Activated T-cell treated with anti-CD3 and anti-CD28 coated beads for 48 hours (primary cell): ENCODE data around the gene SP100.

Experiments
- DNase-seq: peaks from one replicate; pipeline ENCODE4 v3.0.0-alpha.2; 2020; ENCODE audit warnings: low read depth

SP100 gene

DNA sequence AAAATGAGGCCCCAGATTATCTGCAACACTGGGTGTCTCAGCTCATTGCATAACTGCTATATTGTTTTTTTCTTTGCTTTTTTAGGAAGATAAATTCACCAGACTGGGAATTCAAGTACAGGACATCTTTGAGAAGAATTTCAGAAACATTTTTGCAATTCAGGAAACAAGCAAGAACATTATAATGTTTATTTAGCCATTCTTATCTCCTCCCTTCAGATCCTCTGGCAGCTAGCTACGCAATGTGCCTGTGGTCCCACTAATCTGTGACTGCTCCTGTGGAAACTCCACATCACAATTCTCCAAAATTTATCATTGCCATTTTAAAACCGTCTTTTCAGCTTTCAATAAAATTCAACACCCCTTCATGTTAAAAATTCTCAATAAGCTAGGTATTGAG, 126.8 kb downstream of the SP100 start:
- no peak for DNase-seq

DNA sequence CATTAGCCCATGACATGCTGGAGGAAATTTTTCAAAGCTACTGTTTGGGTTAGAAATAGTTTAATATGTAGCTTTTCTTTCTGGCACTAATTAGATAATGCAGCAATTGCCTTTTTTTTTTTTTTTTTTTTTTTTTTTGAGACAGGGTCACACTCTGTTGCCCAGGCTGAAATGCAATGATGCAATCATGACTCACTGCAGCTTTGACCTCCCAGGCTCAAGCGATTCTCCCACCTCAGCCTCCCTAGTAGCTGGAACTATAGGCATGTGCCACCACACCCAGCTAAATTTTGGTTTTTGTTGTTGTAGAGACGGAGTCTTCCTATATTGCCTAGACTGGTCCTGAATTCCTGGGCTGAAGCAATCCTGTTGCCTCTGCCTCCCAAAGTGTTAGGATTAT, 136.2 kb downstream of the SP100 start:
- no peak for DNase-seq

DNA sequence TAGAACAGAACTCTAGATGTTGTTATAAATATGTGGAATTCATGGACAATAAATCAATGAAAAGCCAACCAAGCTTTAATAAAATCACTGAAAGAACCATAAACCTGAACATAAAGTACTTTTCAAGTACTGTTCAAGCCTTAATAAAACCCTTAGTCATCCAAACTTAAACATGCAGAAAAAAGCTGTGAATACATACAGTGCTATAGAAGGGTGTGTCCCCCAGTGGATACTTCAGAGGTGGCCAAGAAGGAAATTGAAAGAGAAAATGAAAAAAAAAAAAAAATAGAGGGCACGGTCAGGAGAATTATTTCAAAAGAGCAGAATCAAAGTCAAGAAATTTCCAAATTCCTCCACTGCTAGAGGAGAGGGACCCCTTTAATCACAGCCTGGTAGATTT, 141.1 kb downstream of the SP100 start:
- DNase-seq: no peak

DNA sequence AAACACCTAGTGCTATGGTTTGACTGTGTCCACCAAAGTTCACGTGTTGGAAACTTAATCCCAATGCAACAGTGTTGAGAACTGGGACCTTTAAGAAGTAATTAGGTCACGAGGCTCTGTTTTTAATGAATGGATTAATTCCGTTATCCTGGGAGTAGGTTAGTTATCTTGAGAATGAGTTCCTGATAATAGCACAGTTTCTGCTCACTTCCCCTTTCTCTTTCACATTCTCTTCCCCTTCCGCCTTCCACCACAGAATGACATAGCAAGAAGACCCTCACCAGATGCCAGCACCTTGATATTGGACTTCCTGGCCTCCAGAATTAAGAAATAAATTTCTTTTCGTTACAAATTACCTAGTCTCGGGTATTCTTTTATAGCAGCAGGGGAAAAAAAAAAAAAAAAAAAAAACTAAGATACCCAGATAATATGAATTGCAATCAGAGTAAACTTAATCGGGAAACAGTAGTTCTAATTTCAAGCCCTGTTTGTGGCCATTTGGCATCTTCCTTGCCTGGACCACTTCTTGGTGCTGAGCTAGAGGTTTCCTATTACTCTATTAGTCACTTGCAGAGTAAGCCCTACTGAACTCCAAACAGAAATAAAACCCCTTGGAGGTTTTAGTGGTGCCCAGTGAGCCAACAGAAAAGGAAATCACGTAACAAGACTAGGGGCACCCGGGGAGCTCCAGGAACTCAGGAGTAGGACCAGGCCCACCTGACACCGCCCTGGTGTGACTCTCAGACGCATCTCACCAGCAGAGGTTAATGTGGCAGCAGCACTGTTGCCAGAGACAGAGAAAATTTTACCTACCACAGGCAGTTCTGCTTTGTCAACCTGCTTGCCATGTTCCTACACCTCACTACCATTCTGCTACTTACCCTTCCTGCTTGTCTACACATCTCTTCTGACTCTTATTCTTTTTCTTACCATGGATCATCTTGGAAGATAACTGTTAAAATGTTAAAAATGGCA, 149.1 kb downstream of the SP100 start:
- no peak for DNase-seq

DNA sequence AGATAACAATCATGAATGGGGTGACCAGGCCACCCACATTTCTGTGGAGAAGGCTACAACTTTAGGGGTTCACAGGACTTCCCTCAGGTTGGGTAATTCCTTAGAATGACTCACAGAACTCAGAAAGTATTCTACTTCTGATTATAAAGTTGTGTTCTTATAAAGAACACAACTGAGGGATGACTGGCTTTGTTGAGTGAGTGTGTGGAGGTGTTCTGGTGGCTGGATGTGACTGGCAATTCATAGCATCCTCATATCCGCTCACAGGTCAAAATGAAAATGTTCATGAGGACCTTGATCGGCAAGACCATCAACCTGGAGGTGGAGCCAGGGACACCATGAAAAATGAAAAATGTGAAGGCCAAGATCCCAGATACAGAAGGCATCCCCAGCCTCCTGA, 153.3 kb downstream of the SP100 start:
- no peak for DNase-seq

GRCh38 chr2:230570987-230571386, 155.0 kb downstream of the SP100 start:
- no peak for DNase-seq

DNA sequence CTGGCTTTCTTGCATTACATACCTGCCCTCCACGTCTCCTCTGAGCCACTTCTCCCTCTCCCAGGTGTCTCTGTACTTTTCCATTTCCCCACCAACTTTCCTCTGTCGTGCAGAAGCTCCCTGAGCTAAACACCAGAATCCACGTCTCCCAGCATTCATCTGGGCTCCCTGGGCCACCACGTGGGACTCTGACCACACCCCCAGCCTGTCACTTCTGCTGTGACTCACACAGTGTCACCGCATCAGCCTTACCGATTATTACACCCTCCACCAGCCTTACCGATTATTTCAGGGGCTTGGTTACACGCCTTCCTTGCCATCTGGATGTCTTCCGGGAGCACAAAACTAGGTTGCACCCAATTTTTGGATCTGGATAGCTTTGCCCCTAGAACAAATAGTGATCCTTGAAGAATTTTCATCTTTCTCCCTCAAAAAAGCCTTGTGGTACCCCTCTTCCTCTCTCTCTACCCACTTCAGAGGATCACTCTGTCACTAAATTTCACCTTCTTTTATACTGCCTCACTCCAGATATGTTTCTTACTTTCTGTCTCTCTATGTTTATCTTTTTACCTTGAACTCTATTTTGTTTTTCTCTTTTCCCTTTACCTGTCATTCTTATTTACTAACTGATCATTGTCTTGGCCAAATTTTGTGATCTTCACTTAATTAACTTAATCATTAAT, 159.8 kb downstream of the SP100 start:
- peak; percentile 31 for DNase-seq

DNA sequence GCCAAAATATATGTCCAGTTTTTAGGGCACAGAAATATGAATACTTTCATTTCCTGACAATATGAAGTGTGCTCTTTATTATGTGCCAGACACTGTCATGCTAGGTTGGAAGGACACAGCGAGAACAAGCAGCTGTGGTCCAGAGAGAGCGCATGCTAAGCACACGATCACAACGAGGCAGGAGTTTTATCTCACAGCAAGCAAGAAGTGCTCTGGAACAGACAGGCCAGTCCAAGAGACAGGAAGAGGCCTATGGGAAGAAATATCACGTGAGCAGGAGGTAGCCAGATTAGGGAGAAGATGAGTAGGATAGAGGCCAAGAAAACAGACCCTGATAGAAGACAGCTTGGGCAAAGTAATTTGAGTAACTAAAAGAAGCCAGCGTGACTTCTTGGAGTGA, 161.1 kb downstream of the SP100 start:
- DNase-seq: no peak

- no peak for DNase-seq
Observed at GRCh38 chr2:230578106-230578505, 162.1 kb downstream of the SP100 start.

GRCh38 chr2:230582851-230583283, 166.9 kb downstream of the SP100 start:
- no peak for DNase-seq

- DNase-seq: no peak
Observed at GRCh38 chr2:230583581-230583980, 167.6 kb downstream of the SP100 start.

DNA sequence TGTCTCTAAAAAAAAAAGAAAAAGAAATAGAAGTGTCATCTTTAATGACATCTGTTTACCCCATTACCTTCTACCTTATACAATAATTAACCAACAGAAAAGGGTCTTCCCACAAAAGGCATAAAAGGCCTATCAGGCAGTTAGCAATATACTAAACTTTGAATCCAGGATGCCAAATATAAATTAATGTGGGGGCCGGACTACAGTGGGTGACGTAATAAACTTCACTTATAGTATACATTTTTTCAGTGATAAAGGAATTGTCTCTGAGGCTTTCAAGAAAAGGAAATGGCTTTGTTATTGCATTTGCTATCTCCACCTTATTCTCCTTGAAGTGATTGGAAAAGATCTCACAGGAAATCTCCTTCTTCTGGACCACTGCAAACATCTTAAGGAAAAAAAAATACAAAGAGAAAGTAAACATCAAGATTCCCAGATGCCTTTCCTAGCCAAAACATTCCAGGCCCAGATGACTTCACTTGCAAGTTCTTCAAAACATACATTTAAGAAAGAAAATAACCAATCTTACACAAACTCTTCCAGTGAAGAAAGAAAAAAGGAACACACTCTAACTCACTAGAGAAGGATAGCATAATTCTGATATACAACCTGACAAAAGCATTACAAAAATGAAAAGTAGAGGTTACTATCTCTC, 170.5 kb downstream of the SP100 start:
- DNase-seq: no peak

GRCh38 chr2:230589025-230589424, 173.0 kb downstream of the SP100 start:
- DNase-seq: no peak

DNA sequence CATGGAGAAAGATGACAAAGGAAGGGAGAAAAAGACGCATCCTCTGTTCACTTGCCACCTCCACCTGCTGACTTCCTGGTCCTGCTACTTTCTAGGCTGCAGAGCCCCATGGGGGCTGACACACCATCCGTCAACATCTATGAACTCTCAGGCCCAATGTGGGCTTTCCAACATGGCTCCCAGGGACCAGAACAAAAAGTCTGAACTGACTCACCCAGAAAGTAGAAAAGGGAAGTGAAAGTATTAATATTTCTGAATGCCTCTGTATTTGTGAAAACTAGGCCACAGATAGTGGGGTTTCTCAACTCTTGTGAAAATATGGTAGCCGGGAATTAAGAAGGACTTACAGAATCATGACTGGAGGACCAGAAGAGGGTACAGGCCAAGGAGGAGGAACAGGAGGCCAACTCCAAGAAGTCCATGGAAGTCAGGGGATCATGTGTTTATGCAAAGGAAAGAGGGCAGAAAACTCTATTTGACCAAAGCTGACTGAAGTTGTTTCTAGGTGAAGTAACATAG, 173.6 kb downstream of the SP100 start:
- no peak for DNase-seq

DNA sequence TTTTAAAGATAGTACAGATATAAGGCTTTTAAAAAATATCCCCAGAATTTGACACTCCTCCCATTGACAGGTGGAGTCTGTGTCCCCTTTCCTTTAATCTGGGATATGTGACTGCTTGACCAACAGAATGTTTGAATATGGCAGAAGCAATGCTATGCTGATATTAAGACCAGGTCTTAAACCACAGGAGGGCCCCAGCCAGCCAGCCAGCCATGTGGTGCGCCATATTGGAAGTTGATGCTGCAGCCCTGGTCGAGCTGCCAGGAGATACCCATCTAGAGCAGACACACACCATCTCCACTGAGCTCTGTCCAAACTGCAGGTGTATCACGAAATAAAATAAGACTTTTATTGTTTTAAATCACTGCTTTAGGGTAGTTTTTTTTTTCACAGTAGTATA, 174.3 kb downstream of the SP100 start:
- no peak for DNase-seq

DNA sequence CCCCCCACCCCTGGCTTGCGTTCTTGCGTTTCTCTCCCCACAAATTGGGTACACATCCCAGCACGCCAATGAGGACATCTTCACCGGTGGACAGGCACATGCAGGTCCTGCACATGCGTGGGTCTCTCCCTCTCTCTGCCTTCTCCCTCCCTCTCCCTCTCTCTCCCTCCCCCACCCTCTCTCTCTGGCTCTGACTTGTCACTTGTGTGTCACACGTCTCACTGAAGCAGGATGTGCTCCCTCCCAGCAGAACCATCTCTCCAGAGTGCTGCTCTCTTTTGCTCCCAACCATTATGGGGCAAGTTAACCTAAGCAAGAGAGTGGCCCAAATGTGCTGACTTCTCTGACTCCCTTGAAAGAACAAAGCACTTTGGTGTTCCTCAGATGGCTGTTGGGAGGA, 175.8 kb downstream of the SP100 start:
- no peak for DNase-seq

GRCh38 chr2:230592775-230593174, 176.8 kb downstream of the SP100 start:
- no peak for DNase-seq
